Mammary epithelial cell (primary cell): Measurements from ENCODE around the gene PSAP.

Source experiments
- CTCF ChIP-seq, 2 donors: IDR thresholded peaks in 1 of 2; conservative IDR thresholded peaks in 1 of 2; 2 replicates each; pipeline ENCODE4 v1.5.1; 2011 to 2012; ENCODE audit warnings: inconsistent platforms in 2 of 2, low read length in 2 of 2, mild to moderate bottlenecking in 2 of 2, control low read depth in 1 of 2, low read depth in 1 of 2; ENCODE audit not compliant: insufficient read depth in 1 of 2; ENCODE audit errors: extremely low read depth in 1 of 2
- EZH2 ChIP-seq: IDR thresholded peaks from 2 replicates; pipeline ENCODE4 v1.6.1; 2012; ENCODE audit warnings: low read length, inconsistent platforms, borderline replicate concordance

- TF ChIP-seq CTCF (conservative IDR thresholded peaks at IDR 0.05 in 1 of 2, IDR thresholded peaks at IDR 0.05 in 1 of 2; ENCODE audit: extremely low read depth in 1 of 2, insufficient read depth in 1 of 2, low read depth in 1 of 2, low read length in 2 of 2) (no peak), EZH2 (no peak)
Measured at GRCh38 chr10:71835671-71836595, 15.1 kb downstream of the PSAP start.
